WTC11 (cell line): ENCODE results near the gene PPP1R37. TPM values are rescaled to one million over a fixed set of nuclear protein-coding genes. Genes with fewer than 3 reads are reported as not detected.
A peak's percentile ranks its signal among the peaks of the same experiment; 100 is the strongest.

ENCODE experiments used
- ATAC-seq: fragments of 200-7000 bp; cut with Tn5 transposase; 2 replicates; pipeline ENCODE4 v1.10.0; 2021; ENCODE audit warnings: mild to moderate bottlenecking, moderate library complexity
- CTCF ChIA-PET: fragments of 300-600 bp; sonication (Branson Sonifier 250); formaldehyde crosslinking; loops from one replicate; lab custom pipeline; 2021; ENCODE audit warnings: antibody characterized with exemption; lab: Charles Lee
- POLR2A ChIA-PET: fragments of 350-600 bp; sonication (Branson Sonifier 250); formaldehyde crosslinking; loops from one replicate; lab custom pipeline; 2021; ENCODE audit warnings: antibody characterized with exemption; lab: Charles Lee
- DNase-seq: peaks from one replicate; pipeline ENCODE4 v3.0.0; 2021; ENCODE audit warnings: low spot score
- H3K27ac Mint-ChIP-seq: 2 replicates; pipeline ENCODE4 v1.8.0; 2021; ENCODE audit warnings: mixed read lengths
- H3K27me3 Mint-ChIP-seq: 2 replicates; pipeline ENCODE4 v1.8.0; 2021; ENCODE audit warnings: low read depth, mild to moderate bottlenecking, moderate library complexity, mixed read lengths
- H3K36me3 Mint-ChIP-seq: 2 replicates; pipeline ENCODE4 v1.8.0; 2021; ENCODE audit warnings: mixed read lengths
- H3K4me1 Mint-ChIP-seq: 2 replicates; pipeline ENCODE4 v1.8.0; 2022; ENCODE audit warnings: mixed read lengths
- H3K4me3 Mint-ChIP-seq: 2 replicates; pipeline ENCODE4 v1.8.0; 2021; ENCODE audit warnings: mild to moderate bottlenecking, moderate library complexity, mixed read lengths
- H3K9me3 Mint-ChIP-seq: 2 replicates; pipeline ENCODE4 v1.8.0; 2021; ENCODE audit warnings: mixed read lengths
- CTCF ChIP-seq: fragments of 200-600 bp; IDR thresholded peaks from 2 replicates; pipeline ENCODE4 v1.8.0; 2022; ENCODE audit warnings: antibody characterized with exemption
- E2F5 ChIP-seq: sonication (generic); formaldehyde crosslinking; IDR thresholded peaks from 2 replicates; pipeline ENCODE4 v1.8.1; 2022; ENCODE audit warnings: mild to moderate bottlenecking, moderate library complexity, missing genetic modification reagents
- GRHL2 ChIP-seq: fragments of 250-450 bp; sonication (Bioruptor Pico); IDR thresholded peaks from 2 replicates; pipeline ENCODE4 v1.8.0; 2022; ENCODE audit warnings: mild to moderate bottlenecking, moderate library complexity; ENCODE audit not compliant: insufficient replicate concordance, severe bottlenecking
- JAZF1 ChIP-seq: fragments of 250-450 bp; sonication (Bioruptor Pico); IDR thresholded peaks from 2 replicates; pipeline ENCODE4 v1.9.0; 2021; ENCODE audit warnings: moderate library complexity, mild to moderate bottlenecking, inconsistent platforms
- MXD4 ChIP-seq: fragments of 250-450 bp; sonication (Bioruptor Pico); IDR thresholded peaks from 2 replicates; pipeline ENCODE4 v1.8.0; 2021; ENCODE audit warnings: mild to moderate bottlenecking, moderate library complexity, borderline replicate concordance
- NR2C2 ChIP-seq: sonication (generic); formaldehyde crosslinking; IDR thresholded peaks from 2 replicates; pipeline ENCODE4 v1.8.0; 2022; ENCODE audit warnings: mild to moderate bottlenecking, missing genetic modification reagents
- PRDM15 ChIP-seq: sonication (generic); formaldehyde crosslinking; IDR thresholded peaks from 2 replicates; pipeline ENCODE4 v1.8.0; 2022; ENCODE audit warnings: missing genetic modification reagents
- RELA ChIP-seq: sonication (generic); formaldehyde crosslinking; IDR thresholded peaks from 2 replicates; pipeline ENCODE4 v1.8.1; 2022; ENCODE audit warnings: missing genetic modification reagents, mild to moderate bottlenecking, borderline replicate concordance
- ZMAT4 ChIP-seq: fragments of 250-450 bp; sonication (Bioruptor Pico); IDR thresholded peaks from 2 replicates; pipeline ENCODE4 v1.9.0; 2021; ENCODE audit warnings: mild to moderate bottlenecking
- ZNF232 ChIP-seq: sonication (generic); formaldehyde crosslinking; IDR thresholded peaks from 2 replicates; pipeline ENCODE4 v1.8.0; 2022; ENCODE audit warnings: mild to moderate bottlenecking, missing genetic modification reagents
- ZNF416 ChIP-seq: fragments of 250-450 bp; sonication (Bioruptor Pico); IDR thresholded peaks from 2 replicates; pipeline ENCODE4 v1.9.0; 2021; ENCODE audit warnings: mild to moderate bottlenecking, inconsistent platforms
- ZNF423 ChIP-seq: fragments of 250-450 bp; sonication (Bioruptor Pico); IDR thresholded peaks from 2 replicates; pipeline ENCODE4 v2.1.2; 2022; ENCODE audit warnings: mild to moderate bottlenecking, moderate library complexity
- total RNA-seq: library from RNA; stranded (reverse); gene quantifications from 3 replicates; pipeline ENCODE4 v1.2.3, GENCODE V29; 2021
- TF ChIP-seq, protein P1 (sequence below): sonication (generic); formaldehyde crosslinking; conservative IDR thresholded peaks from 2 replicates; pipeline ENCODE4 v1.8.1; 2023; ENCODE audit warnings: mild to moderate bottlenecking, low read depth, missing genetic modification reagents, moderate library complexity
- TF ChIP-seq, protein P2 (sequence below): sonication (generic); formaldehyde crosslinking; IDR thresholded peaks from 2 replicates; pipeline ENCODE4 v1.8.0; 2022; ENCODE audit warnings: mild to moderate bottlenecking, missing genetic modification reagents
- TF ChIP-seq, protein P3 (sequence below): sonication (generic); formaldehyde crosslinking; IDR thresholded peaks from 2 replicates; pipeline ENCODE4 v1.8.1; 2023; ENCODE audit warnings: mild to moderate bottlenecking, moderate library complexity, missing genetic modification reagents

Gene PPP1R37
- total RNA-seq, 1 experiment from 2014 or later, result 35.4 TPM

DNA sequence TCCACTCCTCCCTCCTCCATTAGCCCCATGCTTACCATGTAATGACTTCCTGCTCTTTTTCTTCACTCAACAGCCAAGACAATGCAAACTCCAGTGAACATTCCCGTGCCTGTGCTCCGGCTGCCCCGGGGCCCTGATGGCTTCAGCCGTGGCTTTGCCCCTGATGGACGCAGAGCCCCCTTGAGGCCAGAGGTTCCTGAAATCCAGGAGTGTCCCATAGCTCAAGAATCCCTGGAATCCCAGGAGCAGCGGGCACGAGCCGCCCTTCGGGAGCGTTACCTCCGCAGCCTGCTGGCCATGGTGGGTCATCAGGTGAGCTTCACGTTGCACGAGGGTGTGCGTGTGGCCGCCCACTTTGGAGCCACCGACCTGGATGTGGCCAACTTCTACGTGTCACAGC lies 2.9 kb upstream of the PPP1R37 start:
- Mint-ChIP-seq H3K9me3 (no peaks in the 10 kb centered on the region), H3K36me3 (peaks cover 24% of the 10 kb centered on the region), H3K27me3 (no peaks in the 10 kb centered on the region), H3K27ac (peak overlapping the region; percentile 78), H3K4me1 (peaks cover 33% of the 10 kb centered on the region)
- peak; percentile 76 for DNase-seq
- POLR2A ChIA-PET, result interaction anchor here (0.9 to 1.8 kb wide), 5 partner anchors 11 to 62 kb away, joined by 3 to 5 read pairs (median 4); partner anchors contain the start of gene GEMIN7
- peak; percentile 38 for ATAC-seq
- TF ChIP-seq ZNF416 (CRISPR knock-in tag) (peak; percentile 99), MXD4 (CRISPR knock-in tag) (no peak), PRDM15 (CRISPR knock-in tag) (0 out of 2 replicates have a peak, but pooled peaks have one; percentile 28), CTCF (peak; percentile 15; the same call in 1 of the 2 replicates)
- TF ChIP-seq, all 79 proteins: peak for 3
- H3K4me3 Mint-ChIP-seq, result 0 out of 2 replicates have a peak overlapping the region, but pooled peaks have one; percentile 84
- CTCF ChIA-PET, result interaction anchor here (0.6 to 4.1 kb wide), 19 partner anchors 10 to 101 kb away, joined by 3 to 23 read pairs (median 4); partner anchors contain the start of genes CLASRP and GEMIN7

GRCh38 chr19:45090606-45091005 lies 2.4 kb upstream of the PPP1R37 start:
- peaks cover 20% of the 10 kb centered on the region for H3K36me3 Mint-ChIP-seq
- no peaks in the 10 kb centered on the region for H3K27me3 Mint-ChIP-seq
- H3K9me3 Mint-ChIP-seq, result no peaks in the 10 kb centered on the region
- CTCF ChIA-PET, result interaction anchor here (0.6 to 4.1 kb wide), 18 partner anchors 11 to 101 kb away, joined by 3 to 23 read pairs (median 4); partner anchors contain the start of gene GEMIN7
- H3K4me3 Mint-ChIP-seq, result peak overlapping the region; percentile 84
- DNase-seq (no peak), ATAC-seq (no peak)
- peaks cover 33% of the 10 kb centered on the region for H3K4me1 Mint-ChIP-seq
- POLR2A ChIA-PET, result interaction anchor here (0.9 to 1.8 kb wide), 4 partner anchors 12 to 61 kb away, joined by 3 to 5 read pairs (median 4); partner anchors contain the start of gene GEMIN7
- TF ChIP-seq JAZF1 (CRISPR knock-in tag) (no peak), NR2C2 (CRISPR knock-in tag) (no peak)
- TF ChIP-seq, protein P1, sequence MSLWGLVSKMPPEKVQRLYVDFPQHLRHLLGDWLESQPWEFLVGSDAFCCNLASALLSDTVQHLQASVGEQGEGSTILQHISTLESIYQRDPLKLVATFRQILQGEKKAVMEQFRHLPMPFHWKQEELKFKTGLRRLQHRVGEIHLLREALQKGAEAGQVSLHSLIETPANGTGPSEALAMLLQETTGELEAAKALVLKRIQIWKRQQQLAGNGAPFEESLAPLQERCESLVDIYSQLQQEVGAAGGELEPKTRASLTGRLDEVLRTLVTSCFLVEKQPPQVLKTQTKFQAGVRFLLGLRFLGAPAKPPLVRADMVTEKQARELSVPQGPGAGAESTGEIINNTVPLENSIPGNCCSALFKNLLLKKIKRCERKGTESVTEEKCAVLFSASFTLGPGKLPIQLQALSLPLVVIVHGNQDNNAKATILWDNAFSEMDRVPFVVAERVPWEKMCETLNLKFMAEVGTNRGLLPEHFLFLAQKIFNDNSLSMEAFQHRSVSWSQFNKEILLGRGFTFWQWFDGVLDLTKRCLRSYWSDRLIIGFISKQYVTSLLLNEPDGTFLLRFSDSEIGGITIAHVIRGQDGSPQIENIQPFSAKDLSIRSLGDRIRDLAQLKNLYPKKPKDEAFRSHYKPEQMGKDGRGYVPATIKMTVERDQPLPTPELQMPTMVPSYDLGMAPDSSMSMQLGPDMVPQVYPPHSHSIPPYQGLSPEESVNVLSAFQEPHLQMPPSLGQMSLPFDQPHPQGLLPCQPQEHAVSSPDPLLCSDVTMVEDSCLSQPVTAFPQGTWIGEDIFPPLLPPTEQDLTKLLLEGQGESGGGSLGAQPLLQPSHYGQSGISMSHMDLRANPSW, result no peak
- peak overlapping the region; percentile 97 for H3K27ac Mint-ChIP-seq

GRCh38 chr19:45091031-45091923 lies 1.7 kb upstream of the PPP1R37 start:
- Mint-ChIP-seq H3K4me3 (peak overlapping the region; percentile 84), H3K27ac (peak overlapping the region; percentile 100), H3K27me3 (no peaks in the 10 kb centered on the region), H3K36me3 (peaks cover 17% of the 10 kb centered on the region), H3K4me1 (peaks cover 40% of the 10 kb centered on the region), H3K9me3 (no peaks in the 10 kb centered on the region)
- DNase-seq (peak; percentile 99), ATAC-seq (peak; percentile 75)
- ChIA-PET CTCF (interaction anchor here (0.7 to 4.1 kb wide), 20 partner anchors 11 to 348 kb away, joined by 3 to 28 read pairs (median 5); partner anchors contain the start of genes BLOC1S3, CLASRP, GEMIN7 and TRAPPC6A), POLR2A (interaction anchor here (0.7 to 2.8 kb wide), 21 partner anchors 8 to 334 kb away, joined by 3 to 36 read pairs (median 4); partner anchors contain the start of genes APOE, BLOC1S3, CLASRP and GEMIN7)
- TF ChIP-seq GRHL2 (CRISPR knock-in tag) (no peak), ZNF423 (CRISPR knock-in tag) (no peak), E2F5 (CRISPR knock-in tag) (peak; percentile 52; the same call in 1 of the 2 replicates), ZMAT4 (CRISPR knock-in tag) (0 out of 2 replicates have a peak, but pooled peaks have one; percentile 60), RELA (CRISPR knock-in tag) (peak; percentile 62; the same call in 1 of the 2 replicates), ZNF232 (0 out of 2 replicates have a peak, but pooled peaks have one; percentile 55)
- TF ChIP-seq, protein P2, sequence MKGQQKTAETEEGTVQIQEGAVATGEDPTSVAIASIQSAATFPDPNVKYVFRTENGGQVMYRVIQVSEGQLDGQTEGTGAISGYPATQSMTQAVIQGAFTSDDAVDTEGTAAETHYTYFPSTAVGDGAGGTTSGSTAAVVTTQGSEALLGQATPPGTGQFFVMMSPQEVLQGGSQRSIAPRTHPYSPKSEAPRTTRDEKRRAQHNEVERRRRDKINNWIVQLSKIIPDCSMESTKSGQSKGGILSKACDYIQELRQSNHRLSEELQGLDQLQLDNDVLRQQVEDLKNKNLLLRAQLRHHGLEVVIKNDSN (CRISPR knock-in tag), result peak; percentile 89
- TF ChIP-seq, protein P3, sequence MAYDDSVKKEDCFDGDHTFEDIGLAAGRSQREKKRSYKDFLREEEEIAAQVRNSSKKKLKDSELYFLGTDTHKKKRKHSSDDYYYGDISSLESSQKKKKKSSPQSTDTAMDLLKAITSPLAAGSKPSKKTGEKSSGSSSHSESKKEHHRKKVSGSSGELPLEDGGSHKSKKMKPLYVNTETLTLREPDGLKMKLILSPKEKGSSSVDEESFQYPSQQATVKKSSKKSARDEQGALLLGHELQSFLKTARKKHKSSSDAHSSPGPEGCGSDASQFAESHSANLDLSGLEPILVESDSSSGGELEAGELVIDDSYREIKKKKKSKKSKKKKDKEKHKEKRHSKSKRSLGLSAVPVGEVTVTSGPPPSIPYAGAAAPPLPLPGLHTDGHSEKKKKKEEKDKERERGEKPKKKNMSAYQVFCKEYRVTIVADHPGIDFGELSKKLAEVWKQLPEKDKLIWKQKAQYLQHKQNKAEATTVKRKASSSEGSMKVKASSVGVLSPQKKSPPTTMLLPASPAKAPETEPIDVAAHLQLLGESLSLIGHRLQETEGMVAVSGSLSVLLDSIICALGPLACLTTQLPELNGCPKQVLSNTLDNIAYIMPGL, result no peak
